Measurements from ENCODE around the gene NECTIN2. TPM values are rescaled to one million over a fixed set of nuclear protein-coding genes. Genes with fewer than 3 reads are reported as not detected.
A peak's percentile ranks its signal among the peaks of the same experiment; 100 is the strongest.
"Not testable (repeated sequence)": the region's sequence is repeated elsewhere in the genome, so short reads cannot be mapped to it uniquely, and the experiment has no call there.

Gene NECTIN2
- polyA plus RNA-seq, 1 donor, result 55.4 TPM

GRCh38 chr19:44884566-44884965 is 38.5 kb downstream of the NECTIN2 start:
- no peak for DNase-seq

- no peak for DNase-seq
These were observed 40.0 kb downstream of the NECTIN2 start for GRCh38 chr19:44886141-44886540.

GRCh38 chr19:44887648-44888047 is 41.6 kb downstream of the NECTIN2 start:
- no peak for DNase-seq

- DNase-seq, result not testable (repeated sequence)
These were observed 42.2 kb downstream of the NECTIN2 start for GRCh38 chr19:44888335-44888734.

GRCh38 chr19:44889830-44890365 is 43.8 kb downstream of the NECTIN2 start:
- no peak for DNase-seq

GRCh38 chr19:44890366-44891015 is 44.4 kb downstream of the NECTIN2 start:
- DNase-seq, result peak; percentile 100

GRCh38 chr19:44891016-44891882 is 45.2 kb downstream of the NECTIN2 start, which contains the start of gene TOMM40:
TSS of gene TOMM40 (plus strand) at chr19:44891254. CDS start at chr19:44891416, 162 bp downstream.
- DNase-seq, result no peak

GRCh38 chr19:44892932-44893331 is 46.8 kb downstream of the NECTIN2 start:
- DNase-seq, result no peak

GRCh38 chr19:44893332-44894051 is 47.4 kb downstream of the NECTIN2 start:
- no peak for DNase-seq

- no peak for DNase-seq
These were observed 47.9 kb downstream of the NECTIN2 start for GRCh38 chr19:44894052-44894400.

GRCh38 chr19:44894946-44895345 is 48.8 kb downstream of the NECTIN2 start:
- no peak for DNase-seq

GRCh38 chr19:44897835-44898234 is 51.7 kb downstream of the NECTIN2 start:
- no peak for DNase-seq

- DNase-seq, result no peak
These were observed 54.5 kb downstream of the NECTIN2 start for GRCh38 chr19:44900328-44901244.

GRCh38 chr19:44903216-44903601 is 57.1 kb downstream of the NECTIN2 start:
- no peak for DNase-seq

GRCh38 chr19:44903602-44904425 is 57.7 kb downstream of the NECTIN2 start:
- peak; percentile 77 for DNase-seq

GRCh38 chr19:44904426-44904994 is 58.4 kb downstream of the NECTIN2 start:
- DNase-seq, result no peak

- no peak for DNase-seq
These were observed 59.5 kb downstream of the NECTIN2 start, which contains the start of gene APOE for GRCh38 chr19:44905437-44906160. TSS of gene APOE (plus strand) at chr19:44905796. CDS start at chr19:44906625, 829 bp downstream.

GRCh38 chr19:44907613-44908012 is 61.5 kb downstream of the NECTIN2 start:
- no peak for DNase-seq

GRCh38 chr19:44908074-44908835 is 62.2 kb downstream of the NECTIN2 start:
- no peak for DNase-seq
